Chondrocyte (in vitro differentiated cells): ENCODE results near the gene NPC1. TPM values are rescaled to one million over a fixed set of nuclear protein-coding genes. Genes with fewer than 3 reads are reported as not detected.

Experiments
- DNase-seq: peaks from one replicate; pipeline ENCODE4 v3.0.0; 2021; ENCODE audit warnings: mixed read lengths, low spot score
- H3K27ac Mint-ChIP-seq: one replicate; pipeline ENCODE4 v1.8.0; 2021; ENCODE audit warnings: mild to moderate bottlenecking, moderate library complexity, mixed read lengths; ENCODE audit not compliant: unreplicated experiment
- H3K27me3 Mint-ChIP-seq: 2 replicates; pipeline ENCODE4 v1.8.0; 2021; ENCODE audit warnings: low read depth, mixed read lengths
- H3K36me3 Mint-ChIP-seq: 2 replicates; pipeline ENCODE4 v1.8.0; 2021; ENCODE audit warnings: low read depth, mixed read lengths
- H3K4me1 Mint-ChIP-seq: 2 replicates; pipeline ENCODE4 v1.8.0; 2021; ENCODE audit warnings: low read depth, mild to moderate bottlenecking, mixed read lengths
- H3K4me3 Mint-ChIP-seq: one replicate; pipeline ENCODE4 v1.8.0; 2021; ENCODE audit warnings: mild to moderate bottlenecking, moderate library complexity, mixed read lengths; ENCODE audit not compliant: unreplicated experiment
- H3K9me3 Mint-ChIP-seq: 2 replicates; pipeline ENCODE4 v1.8.0; 2021; ENCODE audit warnings: low read depth, mixed read lengths
- CTCF ChIP-seq: fragments of 200-600 bp; sonication (generic); IDR thresholded peaks from 2 replicates; pipeline ENCODE4 v1.5.0; 2021; ENCODE audit warnings: antibody characterized with exemption, mild to moderate bottlenecking, moderate library complexity
- total RNA-seq: library from RNA; stranded (reverse); gene quantifications from 3 replicates; pipeline ENCODE4 v1.2.1, GENCODE V29; 2021

NPC1 gene
- total RNA-seq, 1 donor from 2014 or later: 48.2 TPM

DNA sequence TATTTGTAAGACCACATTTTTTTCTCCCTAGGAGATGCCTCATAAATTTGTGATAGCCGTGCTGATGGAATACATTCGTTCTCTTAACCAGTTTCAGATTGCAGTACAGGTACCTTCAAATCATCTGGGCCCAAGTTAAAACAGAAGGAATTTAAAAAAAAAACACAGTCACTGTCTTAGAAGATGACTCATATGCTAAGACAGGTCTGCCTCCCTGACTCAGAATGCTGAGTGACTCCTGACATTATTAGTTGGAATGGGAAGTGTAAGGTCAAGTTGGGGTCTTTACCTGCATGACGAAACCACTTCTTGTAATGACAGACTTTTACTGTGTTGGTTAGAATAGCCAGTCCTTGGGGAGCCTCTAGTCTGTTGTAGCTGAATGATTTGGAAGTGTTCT lies 56.7 kb downstream of the NPC1 start:
- no peak for DNase-seq
- H3K4me3 Mint-ChIP-seq: no peak overlapping the region
- no peaks in the 10 kb centered on the region for H3K9me3 Mint-ChIP-seq
- H3K4me1 Mint-ChIP-seq: peaks cover 11% of the 10 kb centered on the region
- TF ChIP-seq CTCF: no peak
- H3K27ac Mint-ChIP-seq: peak overlapping the region; percentile 41
- no peaks in the 10 kb centered on the region for H3K27me3 Mint-ChIP-seq
- H3K36me3 Mint-ChIP-seq: peaks cover 46% of the 10 kb centered on the region

- H3K27me3 Mint-ChIP-seq: no peaks in the 10 kb centered on the region
- peaks cover 42% of the 10 kb centered on the region for H3K36me3 Mint-ChIP-seq
- peak overlapping the region; percentile 41 for H3K27ac Mint-ChIP-seq
- H3K4me3 Mint-ChIP-seq: no peak overlapping the region
- no peak for DNase-seq
- H3K4me1 Mint-ChIP-seq: peaks cover 17% of the 10 kb centered on the region
- H3K9me3 Mint-ChIP-seq: no peaks in the 10 kb centered on the region
- TF ChIP-seq CTCF: no peak
Observed at GRCh38 chr18:23528580-23529472, 57.5 kb downstream of the NPC1 start.

- Mint-ChIP-seq H3K4me3 (no peak overlapping the region), H3K27me3 (no peaks in the 10 kb centered on the region), H3K4me1 (peaks cover 24% of the 10 kb centered on the region), H3K36me3 (peaks cover 37% of the 10 kb centered on the region), H3K27ac (no peak overlapping the region), H3K9me3 (no peaks in the 10 kb centered on the region)
- no peak for DNase-seq
- no peak for TF ChIP-seq CTCF
Observed at GRCh38 chr18:23526501-23527063, 59.7 kb downstream of the NPC1 start.

DNA sequence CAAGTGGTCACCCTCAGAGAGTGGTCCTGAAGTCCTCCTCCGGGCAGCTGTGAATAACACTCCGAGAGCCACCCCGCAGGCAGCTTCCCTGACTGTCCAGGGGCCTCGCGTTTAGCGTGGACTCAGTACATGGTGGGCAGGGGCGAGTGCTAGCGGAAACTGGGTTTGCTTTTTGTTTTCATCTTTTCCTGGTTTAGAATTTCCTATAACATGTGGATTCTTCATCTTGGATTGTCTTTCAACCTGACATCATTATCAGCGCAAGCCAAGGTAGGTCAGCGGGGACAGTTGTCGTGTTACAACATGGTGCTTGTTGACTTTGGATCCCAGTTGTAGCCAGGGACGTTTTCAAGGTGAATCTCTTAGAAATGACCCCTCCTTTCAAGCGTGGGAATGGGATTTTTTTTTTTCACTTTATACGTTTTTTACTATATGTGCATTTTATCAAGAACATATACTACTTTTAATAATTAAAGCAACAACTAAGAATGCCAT lies 62.0 kb downstream of the NPC1 start:
- Mint-ChIP-seq H3K27me3 (no peaks in the 10 kb centered on the region), H3K36me3 (peaks cover 39% of the 10 kb centered on the region), H3K4me1 (peaks cover 24% of the 10 kb centered on the region), H3K4me3 (peak overlapping the region; percentile 4), H3K27ac (peak overlapping the region; percentile 77), H3K9me3 (no peaks in the 10 kb centered on the region)
- no peak for TF ChIP-seq CTCF
- DNase-seq: no peak

DNA sequence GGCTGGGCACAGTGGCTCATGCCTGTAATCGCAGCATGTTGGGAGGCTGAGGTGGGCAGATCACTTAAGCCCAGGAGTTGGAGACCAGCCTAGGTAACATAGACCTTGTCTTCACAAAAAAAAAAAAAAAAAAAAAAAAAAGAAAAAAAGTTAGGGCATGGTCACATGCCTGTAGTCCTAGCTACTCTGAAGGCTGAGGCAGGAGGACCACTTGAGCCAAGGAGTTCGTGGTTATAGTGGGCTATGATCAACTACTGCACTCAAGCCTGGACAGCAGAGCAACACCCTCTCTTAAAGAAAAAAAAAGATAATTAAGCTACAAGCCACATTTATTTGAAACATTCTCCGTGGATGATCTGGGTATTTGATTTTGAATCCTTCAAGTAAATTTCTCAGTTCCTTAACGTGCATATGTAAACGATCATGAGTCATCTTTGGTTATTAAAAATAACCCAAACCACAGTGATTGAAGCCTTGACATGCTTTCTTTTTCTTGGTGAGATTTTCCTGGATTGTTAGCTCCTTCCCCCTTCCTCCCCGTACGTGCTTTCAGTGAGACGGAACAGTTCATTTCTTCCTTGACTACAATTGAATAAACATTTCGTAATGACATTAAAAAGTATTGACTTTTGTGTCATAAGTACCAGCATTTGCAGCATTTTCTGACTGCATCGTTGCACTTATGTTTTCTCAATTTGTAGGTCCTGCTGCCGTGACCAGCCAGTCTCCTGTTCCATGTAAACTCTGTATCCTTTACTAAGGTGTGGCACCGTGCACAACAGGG lies 62.7 kb downstream of the NPC1 start:
- peak overlapping the region; percentile 77 for H3K27ac Mint-ChIP-seq
- H3K36me3 Mint-ChIP-seq: peaks cover 33% of the 10 kb centered on the region
- H3K9me3 Mint-ChIP-seq: no peaks in the 10 kb centered on the region
- peak overlapping the region; percentile 4 for H3K4me3 Mint-ChIP-seq
- H3K4me1 Mint-ChIP-seq: peaks cover 24% of the 10 kb centered on the region
- H3K27me3 Mint-ChIP-seq: no peaks in the 10 kb centered on the region
- TF ChIP-seq CTCF: no peak
- no peak for DNase-seq
